OCI-LY3 (cell line): Measurements from ENCODE around the gene CCDC158.

Experiments
- H2AFZ ChIP-seq: fragments of 200-600, 300-600 bp; shearing (Covaris generic); 2 replicates; pipeline ENCODE4 v1.6.0; 2014; ENCODE audit warnings: antibody characterized with exemption, low read depth, low read length
- H3K27ac ChIP-seq: fragments of 200-600, 300-600 bp; sonication (generic); 2 replicates; pipeline ENCODE4 v1.5.1; 2014; ENCODE audit warnings: mild to moderate bottlenecking, low read length, moderate library complexity, mixed read lengths
- H3K27me3 ChIP-seq: fragments of 200-600, 300-600 bp; sonication (generic); 2 replicates; pipeline ENCODE4 v1.6.1; 2014; ENCODE audit warnings: low read depth, low read length, mixed read lengths
- H3K36me3 ChIP-seq: fragments of 200-600, 300-600 bp; sonication (generic); replicated peaks from 2 replicates; pipeline ENCODE3; 2014; ENCODE audit warnings: low read depth, low read length, mixed read lengths
- H3K4me1 ChIP-seq: fragments of 300-600, 200-600 bp; sonication (generic); 2 replicates; pipeline ENCODE4 v1.6.1; 2014; ENCODE audit warnings: low read length, mixed read lengths
- H3K4me2 ChIP-seq: fragments of 200-600, 300-600 bp; sonication (generic); 2 replicates; pipeline ENCODE4 v1.6.1; 2014; ENCODE audit warnings: low read length, mixed read lengths
- H3K4me3 ChIP-seq: fragments of 300-600, 200-600 bp; sonication (generic); 2 replicates; pipeline ENCODE4 v1.5.1; 2014; ENCODE audit warnings: antibody characterized with exemption, mild to moderate bottlenecking, low read length, moderate library complexity
- H3K79me2 ChIP-seq: fragments of 300-600, 200-600 bp; shearing (Covaris generic); 2 replicates; pipeline ENCODE4 v1.6.1; 2014; ENCODE audit warnings: mild to moderate bottlenecking, low read length, mixed read lengths
- H3K9ac ChIP-seq: fragments of 300-600, 200-600 bp; shearing (Covaris generic); 2 replicates; pipeline ENCODE4 v1.6.0; 2014; ENCODE audit warnings: mild to moderate bottlenecking, low read length, moderate library complexity
- H3K9me3 ChIP-seq: fragments of 200-600, 300-600 bp; shearing (Covaris generic); 2 replicates; pipeline ENCODE4 v1.6.1; 2014; ENCODE audit warnings: low read length, mixed read lengths; ENCODE audit not compliant: insufficient read depth
- H4K20me1 ChIP-seq: fragments of 200-600, 300-600 bp; sonication (generic); 2 replicates; pipeline ENCODE4 v1.6.1; 2016; ENCODE audit warnings: low read length, mixed read lengths; ENCODE audit not compliant: insufficient read depth
- CTCF ChIP-seq: fragments of 200-600, 300-600 bp; sonication (generic); IDR thresholded peaks from 2 replicates; pipeline ENCODE4 v1.5.1; 2014; ENCODE audit warnings: antibody characterized with exemption, low read length, low read depth
- EZH2phosphoT487 ChIP-seq: fragments of 200-600 bp; shearing (Covaris generic); IDR thresholded peaks from 2 replicates; pipeline ENCODE4 v1.6.1; 2018; ENCODE audit warnings: antibody characterized with exemption, mixed run types, low read depth

Gene CCDC158

GRCh38 chr4:76420188-76420761 lies 666 bp downstream of the CCDC158 start:
- TF ChIP-seq CTCF: no peak
- no peak for TF ChIP-seq EZH2phosphoT487
- Histone ChIP-seq H3K4me1 (no peaks in the 10 kb centered on the region), H2AFZ (no peak overlapping the region), H3K4me2 (no peak overlapping the region), H3K4me3 (no peak overlapping the region), H3K27ac (no peak overlapping the region), H3K9me3 (no peaks in the 10 kb centered on the region), H3K79me2 (no peaks in the 10 kb centered on the region), H3K36me3 (no peaks in the 10 kb centered on the region), H3K27me3 (no peaks in the 10 kb centered on the region), H4K20me1 (no peaks in the 10 kb centered on the region), H3K9ac (no peak overlapping the region)

- Histone ChIP-seq H3K9ac (no peak overlapping the region), H3K4me3 (no peak overlapping the region), H3K4me2 (no peak overlapping the region), H3K79me2 (no peaks in the 10 kb centered on the region), H3K4me1 (peaks cover 7% of the 10 kb centered on the region), H3K27me3 (peaks cover 12% of the 10 kb centered on the region), H3K36me3 (no peaks in the 10 kb centered on the region), H3K27ac (no peak overlapping the region), H2AFZ (no peak overlapping the region), H3K9me3 (no peaks in the 10 kb centered on the region), H4K20me1 (no peaks in the 10 kb centered on the region)
- no peak for TF ChIP-seq EZH2phosphoT487
- TF ChIP-seq CTCF: no peak
These were observed 10.3 kb downstream of the CCDC158 start for GRCh38 chr4:76410636-76411035.

GRCh38 chr4:76407440-76408119 lies 13.4 kb downstream of the CCDC158 start:
- no peaks in the 10 kb centered on the region for H3K9me3 ChIP-seq
- TF ChIP-seq CTCF (no peak), EZH2phosphoT487 (no peak)
- H2AFZ ChIP-seq: no peak overlapping the region
- peaks cover 34% of the 10 kb centered on the region for H3K27me3 ChIP-seq
- H3K4me2 ChIP-seq: no peak overlapping the region
- H3K79me2 ChIP-seq: no peaks in the 10 kb centered on the region
- H3K9ac ChIP-seq: no peak overlapping the region
- H3K27ac ChIP-seq: no peak overlapping the region
- peaks cover 7% of the 10 kb centered on the region for H3K4me1 ChIP-seq
- no peak overlapping the region for H3K4me3 ChIP-seq
- H3K36me3 ChIP-seq: no peaks in the 10 kb centered on the region
- no peaks in the 10 kb centered on the region for H4K20me1 ChIP-seq

GRCh38 chr4:76406081-76406480 lies 14.9 kb downstream of the CCDC158 start:
- Histone ChIP-seq H3K9ac (no peak overlapping the region), H3K4me1 (peaks cover 7% of the 10 kb centered on the region), H3K4me3 (no peak overlapping the region), H3K27ac (no peak overlapping the region), H3K79me2 (no peaks in the 10 kb centered on the region), H3K9me3 (no peaks in the 10 kb centered on the region), H4K20me1 (no peaks in the 10 kb centered on the region), H3K36me3 (no peaks in the 10 kb centered on the region), H2AFZ (no peak overlapping the region), H3K4me2 (no peak overlapping the region), H3K27me3 (peaks cover 39% of the 10 kb centered on the region)
- TF ChIP-seq CTCF (no peak), EZH2phosphoT487 (no peak)
